K562 (cell line): ENCODE results near the gene CLDN7. TPM values are rescaled to one million over a fixed set of nuclear protein-coding genes. Genes with fewer than 3 reads are reported as not detected.

Experiments
- DIDO1 ChIP-seq: fragments of 450-650 bp; IDR thresholded peaks from 2 replicates; pipeline ENCODE4 v1.6.1; 2016; ENCODE audit warnings: low read depth, missing biosample characterization, missing genetic modification characterization
- EGR1 ChIP-seq: fragments of 450-650 bp; conservative IDR thresholded peaks from 2 replicates; pipeline ENCODE4 v1.6.1; 2017; ENCODE audit warnings: mild to moderate bottlenecking
- ELF4 ChIP-seq: fragments of 450-650 bp; formaldehyde crosslinking; IDR thresholded peaks from 2 replicates; pipeline ENCODE4 v1.4.0; 2022; ENCODE audit warnings: missing genetic modification characterization
- HOMEZ ChIP-seq: fragments of 250-450 bp; sonication (Bioruptor Pico); IDR thresholded peaks from 2 replicates; pipeline ENCODE4 v1.4.0; 2020; ENCODE audit warnings: mild to moderate bottlenecking, moderate library complexity
- NR2C2 ChIP-seq, 2 experiments: fragments of 200-800 bp in 1 of 2; sonication (Bioruptor generic) in 1 of 2; sonication (generic) in 1 of 2; formaldehyde crosslinking in 1 of 2; IDR thresholded peaks; 2 replicates each; pipeline versions ENCODE4 v1.6.1 to v1.8.0; 2016 to 2022; ENCODE audit warnings: mild to moderate bottlenecking in 1 of 2, missing compliant biosample characterization in 1 of 2, missing genetic modification characterization in 1 of 2, missing genetic modification reagents in 1 of 2
- SAP30 ChIP-seq: fragments of 200-600 bp; sonication (generic); IDR thresholded peaks from 2 replicates; pipeline ENCODE4 v1.6.1; 2012; ENCODE audit warnings: borderline replicate concordance, low read depth, mild to moderate bottlenecking, moderate library complexity, low read length, control low read depth, inconsistent platforms; ENCODE audit not compliant: insufficient read depth, poor library complexity, severe bottlenecking
- SIX5 ChIP-seq, 2 experiments: IDR thresholded peaks; 2 replicates each; pipeline ENCODE4 v1.6.1; 2011; ENCODE audit warnings: low read length in 2 of 2, borderline replicate concordance in 1 of 2, low read depth in 1 of 2, mild to moderate bottlenecking in 1 of 2, moderate library complexity in 1 of 2; ENCODE audit not compliant: insufficient read depth in 1 of 2
- ZBTB49 ChIP-seq: sonication (generic); formaldehyde crosslinking; IDR thresholded peaks from 2 replicates; pipeline ENCODE4 v1.8.0; 2022; ENCODE audit warnings: missing genetic modification reagents, mild to moderate bottlenecking, borderline replicate concordance
- polyA plus RNA-seq, 8 experiments: library from polyadenylated mRNA; depleted of rRNA in 4 of 8; stranded (reverse) in 5 of 8; unstranded in 3 of 8; fragments of >200 nt; fragmentation: Nextera tagmentation in 2 of 8; fragmentation: Illumina TruSeq in 1 of 8; extraction: Ambion mirVana in 2 of 8; extraction: Trizol in 1 of 8; gene quantifications; 2 replicates each; pipeline versions ENCODE4 v1.2.1 to v1.2.3, GENCODE V29; 2011 to 2014; ENCODE audit warnings: inconsistent platforms in 1 of 8, missing spikeins in 1 of 8
- total RNA-seq, 7 experiments: library from RNA; depleted of rRNA in 6 of 7; stranded (reverse); fragments of >200 nt in 6 of 7; fragmentation: Illumina TruSeq in 2 of 7; extraction: Trizol in 2 of 7; gene quantifications; 2 replicates each; pipeline versions ENCODE4 v1.2.1 to v1.2.3, GENCODE V29; 2011 to 2021; ENCODE audit warnings: low replicate concordance in 1 of 7
- TF ChIP-seq, protein P1 (sequence below), 2 experiments: fragments of 450-650 bp in 1 of 2; sonication (generic) in 1 of 2; formaldehyde crosslinking in 1 of 2; IDR thresholded peaks; 2 replicates each; pipeline versions ENCODE4 v1.7.1 to v1.9.0; 2016 to 2022; ENCODE audit warnings: inconsistent platforms in 1 of 2, mild to moderate bottlenecking in 1 of 2, missing genetic modification reagents in 1 of 2
- TF ChIP-seq, protein P2 (sequence below): fragments of 250-450 bp; sonication (Bioruptor Pico); IDR thresholded peaks from 2 replicates; pipeline ENCODE4 v1.6.1; 2021; ENCODE audit warnings: mild to moderate bottlenecking

CLDN7 gene
- total and polyA plus RNA-seq, 9 of the 15 experiments (the other 6 are each of a cell fraction or from before 2014, with no cell fraction given), result 2.2 to 14.5 (median 7.6) TPM

GRCh38 chr17:7241783-7242716 is 20.2 kb downstream of the CLDN7 start, which contains the start of gene GABARAP (continued):
- TF ChIP-seq ZBTB49 (CRISPR knock-in tag), result no peak
- TF ChIP-seq HOMEZ (CRISPR knock-in tag), result no peak
- peak; percentile 83 for TF ChIP-seq SAP30
- TF ChIP-seq ELF4, result no peak
- TF ChIP-seq, protein P1, sequence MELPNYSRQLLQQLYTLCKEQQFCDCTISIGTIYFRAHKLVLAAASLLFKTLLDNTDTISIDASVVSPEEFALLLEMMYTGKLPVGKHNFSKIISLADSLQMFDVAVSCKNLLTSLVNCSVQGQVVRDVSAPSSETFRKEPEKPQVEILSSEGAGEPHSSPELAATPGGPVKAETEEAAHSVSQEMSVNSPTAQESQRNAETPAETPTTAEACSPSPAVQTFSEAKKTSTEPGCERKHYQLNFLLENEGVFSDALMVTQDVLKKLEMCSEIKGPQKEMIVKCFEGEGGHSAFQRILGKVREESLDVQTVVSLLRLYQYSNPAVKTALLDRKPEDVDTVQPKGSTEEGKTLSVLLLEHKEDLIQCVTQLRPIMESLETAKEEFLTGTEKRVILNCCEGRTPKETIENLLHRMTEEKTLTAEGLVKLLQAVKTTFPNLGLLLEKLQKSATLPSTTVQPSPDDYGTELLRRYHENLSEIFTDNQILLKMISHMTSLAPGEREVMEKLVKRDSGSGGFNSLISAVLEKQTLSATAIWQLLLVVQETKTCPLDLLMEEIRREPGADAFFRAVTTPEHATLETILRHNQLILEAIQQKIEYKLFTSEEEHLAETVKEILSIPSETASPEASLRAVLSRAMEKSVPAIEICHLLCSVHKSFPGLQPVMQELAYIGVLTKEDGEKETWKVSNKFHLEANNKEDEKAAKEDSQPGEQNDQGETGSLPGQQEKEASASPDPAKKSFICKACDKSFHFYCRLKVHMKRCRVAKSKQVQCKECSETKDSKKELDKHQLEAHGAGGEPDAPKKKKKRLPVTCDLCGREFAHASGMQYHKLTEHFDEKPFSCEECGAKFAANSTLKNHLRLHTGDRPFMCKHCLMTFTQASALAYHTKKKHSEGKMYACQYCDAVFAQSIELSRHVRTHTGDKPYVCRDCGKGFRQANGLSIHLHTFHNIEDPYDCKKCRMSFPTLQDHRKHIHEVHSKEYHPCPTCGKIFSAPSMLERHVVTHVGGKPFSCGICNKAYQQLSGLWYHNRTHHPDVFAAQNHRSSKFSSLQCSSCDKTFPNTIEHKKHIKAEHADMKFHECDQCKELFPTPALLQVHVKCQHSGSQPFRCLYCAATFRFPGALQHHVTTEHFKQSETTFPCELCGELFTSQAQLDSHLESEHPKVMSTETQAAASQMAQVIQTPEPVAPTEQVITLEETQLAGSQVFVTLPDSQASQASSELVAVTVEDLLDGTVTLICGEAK (IDR thresholded peaks at IDR 0.05), result 0 out of 2 replicates have a peak, but pooled peaks have one; percentile 17
- TF ChIP-seq, protein P1 (CRISPR knock-in tag; IDR thresholded peaks at IDR 0.05), result no peak
- TF ChIP-seq, protein P2, sequence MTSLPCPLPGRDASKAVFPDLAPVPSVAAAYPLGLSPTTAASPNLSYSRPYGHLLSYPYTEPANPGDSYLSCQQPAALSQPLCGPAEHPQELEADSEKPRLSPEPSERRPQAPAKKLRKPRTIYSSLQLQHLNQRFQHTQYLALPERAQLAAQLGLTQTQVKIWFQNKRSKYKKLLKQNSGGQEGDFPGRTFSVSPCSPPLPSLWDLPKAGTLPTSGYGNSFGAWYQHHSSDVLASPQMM (CRISPR knock-in tag), result no peak
- TF ChIP-seq EGR1, result peak; percentile 83
- TF ChIP-seq DIDO1 (tag), result no peak
- peak; percentile 36; the same call in 1 of the 2 replicates for TF ChIP-seq NR2C2 (CRISPR knock-in tag; IDR thresholded peaks at IDR 0.05)
- no peak for TF ChIP-seq NR2C2 (tag; IDR thresholded peaks at IDR 0.05)
- no peak for TF ChIP-seq SIX5 (IDR thresholded peaks at IDR 0.05; ENCODE audit: borderline replicate concordance in 1 of 2, insufficient read depth in 1 of 2, low read depth in 1 of 2, low read length in 2 of 2)
